ENCODE results near the gene MLLT10. TPM values are rescaled to one million over a fixed set of nuclear protein-coding genes. Genes with fewer than 3 reads are reported as not detected.

Gene MLLT10
- total RNA-seq, 1 experiment from 2014 or later = 58.4 TPM

GRCh38 chr10:21655687-21656086 is 121.7 kb downstream of the MLLT10 start:
- no peak for DNase-seq (ENCODE audit: low spot score)
- no peak for TF ChIP-seq EZH2 (IDR thresholded peaks at IDR 0.05; ENCODE audit: borderline replicate concordance, low read depth, low read length, poor library complexity, severe bottlenecking)
- H3K27me3 ChIP-seq (replicated peaks; ENCODE audit: insufficient read depth, low read depth, low read length, poor library complexity) = no peaks in the 10 kb centered on the region
- ChIA-PET POLR2A (ENCODE audit: low non-redundant PET) (no interaction called here), CTCF (no interaction called here)
- peaks cover 10% of the 10 kb centered on the region for H3K36me3 ChIP-seq (ENCODE audit: insufficient read depth, low read length, poor library complexity, severe bottlenecking)
- H3K4me3 ChIP-seq (ENCODE audit: low read depth, low read length, poor library complexity, severe bottlenecking) = no peak overlapping the region
- BruUV-seq (replicated peaks) = no TSS peak
- peaks cover 2% of the 10 kb centered on the region for H3K4me1 ChIP-seq (ENCODE audit: insufficient read depth, low read length, poor library complexity, severe bottlenecking)
- intact Hi-C loops (cut with micrococcal nuclease; ENCODE audit: unreplicated experiment) = no loop called here
- H3K9me3 ChIP-seq (ENCODE audit: low read depth, low read length, poor library complexity, severe bottlenecking) = no peaks in the 10 kb centered on the region
- H3K27ac ChIP-seq (ENCODE audit: low read depth, low read length, poor library complexity, severe bottlenecking) = no peak overlapping the region

DNA sequence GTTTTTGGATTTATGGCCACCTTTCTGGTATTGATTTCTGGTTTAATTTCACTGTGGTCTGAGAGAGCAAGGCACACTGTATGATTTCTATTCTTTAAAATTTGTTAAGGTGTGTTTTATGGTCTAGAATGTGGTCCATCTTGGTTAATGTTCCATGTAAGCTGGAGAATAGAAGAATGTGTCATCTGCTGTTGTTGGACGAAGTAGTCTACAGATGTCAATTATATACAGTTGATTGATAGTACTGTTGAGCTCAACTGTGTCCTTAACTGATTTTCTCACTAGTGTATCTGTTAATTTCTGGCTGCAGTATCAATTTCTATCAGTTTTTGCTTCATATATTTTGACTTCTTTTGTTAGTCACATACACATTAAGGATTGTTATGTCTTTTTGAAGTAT is 127.1 kb downstream of the MLLT10 start:
- TF ChIP-seq, protein P1, sequence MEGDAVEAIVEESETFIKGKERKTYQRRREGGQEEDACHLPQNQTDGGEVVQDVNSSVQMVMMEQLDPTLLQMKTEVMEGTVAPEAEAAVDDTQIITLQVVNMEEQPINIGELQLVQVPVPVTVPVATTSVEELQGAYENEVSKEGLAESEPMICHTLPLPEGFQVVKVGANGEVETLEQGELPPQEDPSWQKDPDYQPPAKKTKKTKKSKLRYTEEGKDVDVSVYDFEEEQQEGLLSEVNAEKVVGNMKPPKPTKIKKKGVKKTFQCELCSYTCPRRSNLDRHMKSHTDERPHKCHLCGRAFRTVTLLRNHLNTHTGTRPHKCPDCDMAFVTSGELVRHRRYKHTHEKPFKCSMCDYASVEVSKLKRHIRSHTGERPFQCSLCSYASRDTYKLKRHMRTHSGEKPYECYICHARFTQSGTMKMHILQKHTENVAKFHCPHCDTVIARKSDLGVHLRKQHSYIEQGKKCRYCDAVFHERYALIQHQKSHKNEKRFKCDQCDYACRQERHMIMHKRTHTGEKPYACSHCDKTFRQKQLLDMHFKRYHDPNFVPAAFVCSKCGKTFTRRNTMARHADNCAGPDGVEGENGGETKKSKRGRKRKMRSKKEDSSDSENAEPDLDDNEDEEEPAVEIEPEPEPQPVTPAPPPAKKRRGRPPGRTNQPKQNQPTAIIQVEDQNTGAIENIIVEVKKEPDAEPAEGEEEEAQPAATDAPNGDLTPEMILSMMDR (conservative IDR thresholded peaks at IDR 0.05; ENCODE audit: low read depth, low read length) = no peak
- no peak for TF ChIP-seq EZH2 (IDR thresholded peaks at IDR 0.05; ENCODE audit: borderline replicate concordance, low read depth, low read length, poor library complexity, severe bottlenecking)
- no TSS peak for BruUV-seq (replicated peaks)
- Histone ChIP-seq H3K27me3 (replicated peaks; ENCODE audit: insufficient read depth, low read depth, low read length, poor library complexity) (no peaks in the 10 kb centered on the region), H3K4me1 (ENCODE audit: insufficient read depth, low read length, poor library complexity, severe bottlenecking) (peaks cover 9% of the 10 kb centered on the region), H3K4me3 (ENCODE audit: low read depth, low read length, poor library complexity, severe bottlenecking) (no peak overlapping the region), H3K27ac (ENCODE audit: low read depth, low read length, poor library complexity, severe bottlenecking) (no peak overlapping the region), H3K9me3 (ENCODE audit: low read depth, low read length, poor library complexity, severe bottlenecking) (no peaks in the 10 kb centered on the region), H3K36me3 (ENCODE audit: insufficient read depth, low read length, poor library complexity, severe bottlenecking) (no peaks in the 10 kb centered on the region)
- intact Hi-C loops (cut with micrococcal nuclease; ENCODE audit: unreplicated experiment) = no loop called here
- no peak for DNase-seq (ENCODE audit: low spot score)
- POLR2A ChIA-PET (ENCODE audit: low non-redundant PET) = no interaction called here
- CTCF ChIA-PET = no interaction called here

- Histone ChIP-seq H3K4me3 (ENCODE audit: low read depth, low read length, poor library complexity, severe bottlenecking) (no peak overlapping the region), H3K27ac (ENCODE audit: low read depth, low read length, poor library complexity, severe bottlenecking) (no peak overlapping the region), H3K36me3 (ENCODE audit: insufficient read depth, low read length, poor library complexity, severe bottlenecking) (no peaks in the 10 kb centered on the region), H3K27me3 (replicated peaks; ENCODE audit: insufficient read depth, low read depth, low read length, poor library complexity) (no peaks in the 10 kb centered on the region), H3K9me3 (ENCODE audit: low read depth, low read length, poor library complexity, severe bottlenecking) (no peaks in the 10 kb centered on the region), H3K4me1 (ENCODE audit: insufficient read depth, low read length, poor library complexity, severe bottlenecking) (peaks cover 9% of the 10 kb centered on the region)
- DNase-seq (ENCODE audit: low spot score) = no peak
- BruUV-seq (replicated peaks) = no TSS peak
- no peak for TF ChIP-seq EZH2 (IDR thresholded peaks at IDR 0.05; ENCODE audit: borderline replicate concordance, low read depth, low read length, poor library complexity, severe bottlenecking)
- TF ChIP-seq, protein P1 (conservative IDR thresholded peaks at IDR 0.05; ENCODE audit: low read depth, low read length) = no peak
- intact Hi-C loops (cut with micrococcal nuclease; ENCODE audit: unreplicated experiment) = no loop called here
- ChIA-PET CTCF (no interaction called here), POLR2A (ENCODE audit: low non-redundant PET) (interaction anchor here (0.6 kb wide), 1 partner anchor 164 kb away, joined by 3 read pairs; no protein-coding TSS in a partner anchor)
Measured at GRCh38 chr10:21661935-21662334, 127.9 kb downstream of the MLLT10 start.

GRCh38 chr10:21662635-21663034 is 128.6 kb downstream of the MLLT10 start:
- POLR2A ChIA-PET (ENCODE audit: low non-redundant PET) = interaction anchor here (0.6 kb wide), 1 partner anchor 165 kb away, joined by 3 read pairs; no protein-coding TSS in a partner anchor
- no TSS peak for BruUV-seq (replicated peaks)

More at GRCh38 chr10:21662635-21663034, 128.6 kb downstream of the MLLT10 start:
- intact Hi-C loops (cut with micrococcal nuclease; ENCODE audit: unreplicated experiment) = no loop called here
- CTCF ChIA-PET = no interaction called here
- TF ChIP-seq, protein P1 (conservative IDR thresholded peaks at IDR 0.05; ENCODE audit: low read depth, low read length) = no peak
- TF ChIP-seq EZH2 (IDR thresholded peaks at IDR 0.05; ENCODE audit: borderline replicate concordance, low read depth, low read length, poor library complexity, severe bottlenecking) = no peak
- no peak for DNase-seq (ENCODE audit: low spot score)
- Histone ChIP-seq H3K27ac (ENCODE audit: low read depth, low read length, poor library complexity, severe bottlenecking) (no peak overlapping the region), H3K4me3 (ENCODE audit: low read depth, low read length, poor library complexity, severe bottlenecking) (no peak overlapping the region), H3K9me3 (ENCODE audit: low read depth, low read length, poor library complexity, severe bottlenecking) (no peaks in the 10 kb centered on the region), H3K4me1 (ENCODE audit: insufficient read depth, low read length, poor library complexity, severe bottlenecking) (peaks cover 9% of the 10 kb centered on the region), H3K36me3 (ENCODE audit: insufficient read depth, low read length, poor library complexity, severe bottlenecking) (no peaks in the 10 kb centered on the region), H3K27me3 (replicated peaks; ENCODE audit: insufficient read depth, low read depth, low read length, poor library complexity) (no peaks in the 10 kb centered on the region)
